Fibroblast of villous mesenchyme (primary cell): ENCODE results near the gene FAM168A. TPM values are rescaled to one million over a fixed set of nuclear protein-coding genes. Genes with fewer than 3 reads are reported as not detected.

ENCODE experiments used
- DNase-seq: peaks from one replicate; pipeline ENCODE4 v3.0.0-alpha.2; 2010; ENCODE audit warnings: low read depth
- H3K4me3 ChIP-seq: 2 replicates; pipeline ENCODE4 v1.5.1; 2011; ENCODE audit warnings: low read depth, mild to moderate bottlenecking, low read length
- CTCF ChIP-seq: IDR thresholded peaks from 2 replicates; pipeline ENCODE4 v1.5.1; 2012; ENCODE audit warnings: low read depth, mild to moderate bottlenecking, low read length; ENCODE audit not compliant: insufficient read depth
- total RNA-seq: library from RNA; depleted of rRNA; stranded (reverse); fragments of >200 nt; gene quantifications from 2 replicates; pipeline ENCODE4 v1.2.3, GENCODE V29; 2012

FAM168A gene
- total RNA-seq, 1 donor, result 22.5 TPM

GRCh38 chr11:73397468-73398131 lies 200.3 kb downstream of the FAM168A start:
- no peak overlapping the region for H3K4me3 ChIP-seq
- no peak for TF ChIP-seq CTCF
- DNase-seq, result no peak

- no peak for TF ChIP-seq CTCF
- no peak overlapping the region for H3K4me3 ChIP-seq
- no peak for DNase-seq
Observed at GRCh38 chr11:73396985-73397384, 200.9 kb downstream of the FAM168A start.

- no peak for DNase-seq
- H3K4me3 ChIP-seq, result no peak overlapping the region
- TF ChIP-seq CTCF, result no peak
Observed at GRCh38 chr11:73396251-73396930, 201.5 kb downstream of the FAM168A start.

GRCh38 chr11:73395297-73396208 lies 202.4 kb downstream of the FAM168A start:
- H3K4me3 ChIP-seq, result no peak overlapping the region
- no peak for DNase-seq
- no peak for TF ChIP-seq CTCF

GRCh38 chr11:73394416-73395296 lies 203.3 kb downstream of the FAM168A start:
- no peak for DNase-seq
- no peak for TF ChIP-seq CTCF
- H3K4me3 ChIP-seq, result no peak overlapping the region
